ENCODE data around the gene RXYLT1.

DNA sequence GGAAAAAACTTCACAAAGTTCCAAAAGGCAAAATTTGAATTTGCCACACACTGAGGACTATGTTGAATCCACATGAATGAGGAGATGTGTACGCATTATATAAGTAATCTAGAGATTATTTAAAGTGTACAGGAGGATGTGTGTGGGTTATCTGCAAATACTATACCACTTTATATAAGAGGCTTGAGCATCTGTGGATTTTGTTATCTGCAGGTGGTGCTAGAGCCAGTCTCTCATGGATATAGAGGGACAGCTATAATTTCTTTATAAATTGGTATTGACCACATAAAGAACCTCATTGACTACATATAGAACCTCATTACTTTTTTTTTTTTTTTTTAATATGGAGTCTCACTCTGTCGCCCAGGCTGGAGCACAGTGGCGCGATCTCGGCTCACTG is 32.2 kb upstream of the RXYLT1 start:
- TF ChIP-seq CTCF (conservative IDR thresholded peaks at IDR 0.05) (no peak), ZFX (IDR thresholded peaks at IDR 0.05) (no peak)

All from C4-2B (cell line).